K562 (cell line): Measurements from ENCODE around the gene ANKDD1A. TPM values are rescaled to one million over a fixed set of nuclear protein-coding genes. Genes with fewer than 3 reads are reported as not detected.

Source experiments
- ATAC-seq: fragments of 200-7000 bp; cut with Tn5 transposase; 3 replicates; pipeline ENCODE4 v1.9.1; 2020; ENCODE audit warnings: moderate library complexity
- BruUV-seq: library from RNA; stranded (reverse); fragments of 400-500 nt; replicated peaks from 2 replicates; lab custom pipeline; 2021; lab: Mats Ljungman, UMichigan
- CTCF ChIA-PET: fragments of 300-600 bp; formaldehyde crosslinking; extraction: SDS; loops from one replicate; lab custom pipeline; 2021; ENCODE audit warnings: low intra/inter-chr PET ratio; lab: Yijun Ruan, JAX
- POLR2A ChIA-PET: fragments of 300-600, 350-650 bp; sonication (Branson Sonifier 250); formaldehyde crosslinking; extraction: SDS; loops from one replicate; lab custom pipeline; 2021; ENCODE audit warnings: antibody characterized with exemption, inconsistent platforms; lab: Yijun Ruan, JAX
- DNase-seq, 4 experiments: peaks; one replicate each; pipeline versions ENCODE4 v3.0.0 to v3.0.0-alpha.2; 2011 to 2018; ENCODE audit warnings: low spot score in 3 of 4, mixed read lengths in 3 of 4; ENCODE audit errors: extremely low read depth in 1 of 4
- FAIRE-seq: peaks from 2 replicates; lab custom pipeline; 2011; peaks lifted over from hg19 to GRCh38; lab: Jason Lieb, UNC
- H2AFZ ChIP-seq: 2 replicates; pipeline ENCODE4 v1.6.0; 2011; ENCODE audit warnings: low read depth, low read length, control low read depth, inconsistent platforms
- H3K27ac ChIP-seq: fragments of 200-600 bp; 3 replicates; pipeline ENCODE4 v1.8.0; 2011; ENCODE audit warnings: low read depth, mild to moderate bottlenecking, control low read depth, inconsistent platforms, low read length, moderate library complexity, mixed read lengths; ENCODE audit errors: extremely low read depth
- H3K27me3 ChIP-seq, 2 experiments: fragments of 300-600 bp in 1 of 2; 2 replicates in 1 of 2; 3 replicates in 1 of 2; pipeline versions ENCODE4 v1.6.0 to v1.8.0; 2011; ENCODE audit warnings: inconsistent platforms in 2 of 2, low read length in 2 of 2, mild to moderate bottlenecking in 1 of 2, mixed read lengths in 1 of 2, moderate library complexity in 1 of 2; ENCODE audit not compliant: control insufficient read depth in 2 of 2, insufficient read depth in 2 of 2
- H3K36me3 ChIP-seq: fragments of 300-600 bp; 3 replicates; pipeline ENCODE4 v1.8.0; 2011; ENCODE audit warnings: mild to moderate bottlenecking, low read length, inconsistent platforms; ENCODE audit not compliant: control insufficient read depth, insufficient read depth
- H3K4me1 ChIP-seq, 2 experiments: fragments of 200-600 bp in 1 of 2; replicated peaks in 1 of 2; 2 replicates in 1 of 2; 3 replicates in 1 of 2; pipeline versions ENCODE4 v1.5.1 to v1.8.0; 2011; ENCODE audit warnings: inconsistent platforms in 2 of 2, low read length in 2 of 2, mild to moderate bottlenecking in 1 of 2, mixed read lengths in 1 of 2, moderate library complexity in 1 of 2; ENCODE audit not compliant: control insufficient read depth in 2 of 2, insufficient read depth in 2 of 2
- H3K4me2 ChIP-seq: 2 replicates; pipeline ENCODE4 v1.6.1; 2011; ENCODE audit warnings: low read length, control low read depth, inconsistent platforms, mixed read lengths; ENCODE audit not compliant: insufficient read depth
- H3K4me3 ChIP-seq: fragments of 200-600 bp; sonication (generic), shearing (Covaris generic); 2 replicates; pipeline ENCODE4 v1.5.1; 2016; ENCODE audit warnings: control low read depth, inconsistent platforms
- H3K79me2 ChIP-seq: fragments of 200-600 bp; 3 replicates; pipeline ENCODE4 v1.8.0; 2011; ENCODE audit warnings: low read length, inconsistent platforms; ENCODE audit not compliant: control insufficient read depth, insufficient read depth
- H3K9ac ChIP-seq, 2 experiments: 2 replicates each; pipeline versions ENCODE4 v1.6.0 to v1.6.1; 2011; ENCODE audit warnings: low read depth in 2 of 2, low read length in 2 of 2, control low read depth in 1 of 2, inconsistent platforms in 1 of 2, mild to moderate bottlenecking in 1 of 2, mixed read lengths in 1 of 2; ENCODE audit not compliant: insufficient read depth in 1 of 2
- H3K9me1 ChIP-seq: one replicate; pipeline ENCODE4 v1.6.0; 2011; ENCODE audit warnings: inconsistent platforms, mild to moderate bottlenecking, low read length, moderate library complexity; ENCODE audit not compliant: control insufficient read depth, insufficient read depth
- H3K9me3 ChIP-seq: replicated peaks from 2 replicates; pipeline ENCODE4 v1.5.1; 2011; ENCODE audit warnings: low read depth, low read length, inconsistent platforms; ENCODE audit not compliant: control insufficient read depth, insufficient read depth
- H4K20me1 ChIP-seq: replicated peaks from 2 replicates; pipeline ENCODE4 v1.6.1; 2011; ENCODE audit warnings: low read length, inconsistent platforms, mixed read lengths; ENCODE audit not compliant: control insufficient read depth, insufficient read depth
- CBX2 ChIP-seq: fragments of 200-600 bp; sonication (generic); IDR thresholded peaks from one replicate; pipeline ENCODE4 v1.6.1; 2012; ENCODE audit warnings: mild to moderate bottlenecking, low read length, inconsistent platforms; ENCODE audit not compliant: insufficient read depth, poor library complexity, severe bottlenecking
- ELF1 ChIP-seq: fragments of 200-800 bp; sonication (Bioruptor generic); IDR thresholded peaks from 2 replicates; pipeline ENCODE4 v1.6.1; 2016; ENCODE audit warnings: missing genetic modification characterization, missing compliant biosample characterization
- ETV1 ChIP-seq: fragments of 450-650 bp; conservative IDR thresholded peaks from 2 replicates; pipeline ENCODE4 v1.6.1; 2016; ENCODE audit warnings: missing genetic modification characterization, control low read depth, low read depth, missing compliant biosample characterization
- FUS ChIP-seq: fragments of 200-400 bp; formaldehyde crosslinking; optimal IDR thresholded peaks from 2 replicates; pipeline ENCODE3; 2017; ENCODE audit warnings: low read depth, low read length
- TFAM ChIP-seq: fragments of 250-450 bp; sonication (Bioruptor Pico); conservative IDR thresholded peaks from 2 replicates; pipeline ENCODE4 v1.5.0; 2021; ENCODE audit warnings: mild to moderate bottlenecking, moderate library complexity
- ZNF696 ChIP-seq: fragments of 250-450 bp; sonication (Bioruptor Pico); conservative IDR thresholded peaks from 2 replicates; pipeline ENCODE4 v1.4.0; 2020; ENCODE audit warnings: mild to moderate bottlenecking, moderate library complexity
- WGBS: fragments of 100-300 bp; shearing (Covaris generic); methylation state at CpG from one replicate; pipeline ENCODE4 v1.1.6; 2016; ENCODE audit warnings: low coverage, mixed read lengths; ENCODE audit not compliant: insufficient coverage; ENCODE audit errors: missing lambda C conversion rate; 5-methylcytosine and 5-hydroxymethylcytosine counted together
- in situ Hi-C: fragments of 300-500 bp; cut with MboI; formaldehyde crosslinking; loops from 4 replicates; pipeline ENCODE4 v1.15.0; 2018; ENCODE audit warnings: inconsistent platforms, mixed read lengths
- intact Hi-C: fragments of 100-400 bp; cut with micrococcal nuclease; formaldehyde crosslinking; loops from 2 replicates; pipeline ENCODE4 v1.14.2; 2022
- polyA plus RNA-seq, 8 experiments: library from polyadenylated mRNA; depleted of rRNA in 4 of 8; stranded (reverse) in 5 of 8; unstranded in 3 of 8; fragments of >200 nt; fragmentation: Nextera tagmentation in 2 of 8; fragmentation: Illumina TruSeq in 1 of 8; extraction: Ambion mirVana in 2 of 8; extraction: Trizol in 1 of 8; gene quantifications; 2 replicates each; pipeline versions ENCODE4 v1.2.1 to v1.2.3, GENCODE V29; 2011 to 2014; ENCODE audit warnings: inconsistent platforms in 1 of 8, missing spikeins in 1 of 8
- total RNA-seq, 7 experiments: library from RNA; depleted of rRNA in 6 of 7; stranded (reverse); fragments of >200 nt in 6 of 7; fragmentation: Illumina TruSeq in 2 of 7; extraction: Trizol in 2 of 7; gene quantifications; 2 replicates each; pipeline versions ENCODE4 v1.2.1 to v1.2.3, GENCODE V29; 2011 to 2021; ENCODE audit warnings: low replicate concordance in 1 of 7
- TF ChIP-seq, protein P1 (sequence below): sonication (generic); formaldehyde crosslinking; IDR thresholded peaks from 2 replicates; pipeline ENCODE4 v1.8.0; 2022; ENCODE audit warnings: mild to moderate bottlenecking, missing genetic modification reagents
- TF ChIP-seq, protein P2 (sequence below): fragments of 450-650 bp; IDR thresholded peaks from 2 replicates; pipeline ENCODE4 v1.6.1; 2016
- TF ChIP-seq, protein P3 (sequence below): fragments of 250-450 bp; sonication (Bioruptor Pico); IDR thresholded peaks from 2 replicates; pipeline ENCODE4 v1.8.0; 2021; ENCODE audit warnings: borderline replicate concordance, mild to moderate bottlenecking, moderate library complexity; ENCODE audit not compliant: poor library complexity, severe bottlenecking
- TF ChIP-seq, protein P4 (sequence below), 2 experiments: fragments of 450-650 bp; IDR thresholded peaks; 2 replicates each; pipeline ENCODE4 v1.6.1; 2016; ENCODE audit warnings: mild to moderate bottlenecking in 2 of 2, borderline replicate concordance in 1 of 2, low read depth in 1 of 2, moderate library complexity in 1 of 2

ANKDD1A gene
- total and polyA plus RNA-seq, 9 of the 15 experiments (the other 6 are each of a cell fraction or from before 2014, with no cell fraction given): 0.08 to 0.80 (median 0.43) TPM

GRCh38 chr15:64982472-64982871 is 70.8 kb downstream of the ANKDD1A start:
- no peak for TF ChIP-seq ZNF696 (CRISPR knock-in tag)
- TF ChIP-seq, protein P1, sequence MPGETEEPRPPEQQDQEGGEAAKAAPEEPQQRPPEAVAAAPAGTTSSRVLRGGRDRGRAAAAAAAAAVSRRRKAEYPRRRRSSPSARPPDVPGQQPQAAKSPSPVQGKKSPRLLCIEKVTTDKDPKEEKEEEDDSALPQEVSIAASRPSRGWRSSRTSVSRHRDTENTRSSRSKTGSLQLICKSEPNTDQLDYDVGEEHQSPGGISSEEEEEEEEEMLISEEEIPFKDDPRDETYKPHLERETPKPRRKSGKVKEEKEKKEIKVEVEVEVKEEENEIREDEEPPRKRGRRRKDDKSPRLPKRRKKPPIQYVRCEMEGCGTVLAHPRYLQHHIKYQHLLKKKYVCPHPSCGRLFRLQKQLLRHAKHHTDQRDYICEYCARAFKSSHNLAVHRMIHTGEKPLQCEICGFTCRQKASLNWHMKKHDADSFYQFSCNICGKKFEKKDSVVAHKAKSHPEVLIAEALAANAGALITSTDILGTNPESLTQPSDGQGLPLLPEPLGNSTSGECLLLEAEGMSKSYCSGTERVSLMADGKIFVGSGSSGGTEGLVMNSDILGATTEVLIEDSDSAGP: no peak
- no peak for TF ChIP-seq CBX2
- TF ChIP-seq, protein P2, sequence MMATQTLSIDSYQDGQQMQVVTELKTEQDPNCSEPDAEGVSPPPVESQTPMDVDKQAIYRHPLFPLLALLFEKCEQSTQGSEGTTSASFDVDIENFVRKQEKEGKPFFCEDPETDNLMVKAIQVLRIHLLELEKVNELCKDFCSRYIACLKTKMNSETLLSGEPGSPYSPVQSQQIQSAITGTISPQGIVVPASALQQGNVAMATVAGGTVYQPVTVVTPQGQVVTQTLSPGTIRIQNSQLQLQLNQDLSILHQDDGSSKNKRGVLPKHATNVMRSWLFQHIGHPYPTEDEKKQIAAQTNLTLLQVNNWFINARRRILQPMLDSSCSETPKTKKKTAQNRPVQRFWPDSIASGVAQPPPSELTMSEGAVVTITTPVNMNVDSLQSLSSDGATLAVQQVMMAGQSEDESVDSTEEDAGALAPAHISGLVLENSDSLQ: no peak
- no peak for TF ChIP-seq FUS
- TF ChIP-seq, protein P3, sequence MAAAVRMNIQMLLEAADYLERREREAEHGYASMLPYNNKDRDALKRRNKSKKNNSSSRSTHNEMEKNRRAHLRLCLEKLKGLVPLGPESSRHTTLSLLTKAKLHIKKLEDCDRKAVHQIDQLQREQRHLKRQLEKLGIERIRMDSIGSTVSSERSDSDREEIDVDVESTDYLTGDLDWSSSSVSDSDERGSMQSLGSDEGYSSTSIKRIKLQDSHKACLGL: no peak
- TF ChIP-seq, protein P4, sequence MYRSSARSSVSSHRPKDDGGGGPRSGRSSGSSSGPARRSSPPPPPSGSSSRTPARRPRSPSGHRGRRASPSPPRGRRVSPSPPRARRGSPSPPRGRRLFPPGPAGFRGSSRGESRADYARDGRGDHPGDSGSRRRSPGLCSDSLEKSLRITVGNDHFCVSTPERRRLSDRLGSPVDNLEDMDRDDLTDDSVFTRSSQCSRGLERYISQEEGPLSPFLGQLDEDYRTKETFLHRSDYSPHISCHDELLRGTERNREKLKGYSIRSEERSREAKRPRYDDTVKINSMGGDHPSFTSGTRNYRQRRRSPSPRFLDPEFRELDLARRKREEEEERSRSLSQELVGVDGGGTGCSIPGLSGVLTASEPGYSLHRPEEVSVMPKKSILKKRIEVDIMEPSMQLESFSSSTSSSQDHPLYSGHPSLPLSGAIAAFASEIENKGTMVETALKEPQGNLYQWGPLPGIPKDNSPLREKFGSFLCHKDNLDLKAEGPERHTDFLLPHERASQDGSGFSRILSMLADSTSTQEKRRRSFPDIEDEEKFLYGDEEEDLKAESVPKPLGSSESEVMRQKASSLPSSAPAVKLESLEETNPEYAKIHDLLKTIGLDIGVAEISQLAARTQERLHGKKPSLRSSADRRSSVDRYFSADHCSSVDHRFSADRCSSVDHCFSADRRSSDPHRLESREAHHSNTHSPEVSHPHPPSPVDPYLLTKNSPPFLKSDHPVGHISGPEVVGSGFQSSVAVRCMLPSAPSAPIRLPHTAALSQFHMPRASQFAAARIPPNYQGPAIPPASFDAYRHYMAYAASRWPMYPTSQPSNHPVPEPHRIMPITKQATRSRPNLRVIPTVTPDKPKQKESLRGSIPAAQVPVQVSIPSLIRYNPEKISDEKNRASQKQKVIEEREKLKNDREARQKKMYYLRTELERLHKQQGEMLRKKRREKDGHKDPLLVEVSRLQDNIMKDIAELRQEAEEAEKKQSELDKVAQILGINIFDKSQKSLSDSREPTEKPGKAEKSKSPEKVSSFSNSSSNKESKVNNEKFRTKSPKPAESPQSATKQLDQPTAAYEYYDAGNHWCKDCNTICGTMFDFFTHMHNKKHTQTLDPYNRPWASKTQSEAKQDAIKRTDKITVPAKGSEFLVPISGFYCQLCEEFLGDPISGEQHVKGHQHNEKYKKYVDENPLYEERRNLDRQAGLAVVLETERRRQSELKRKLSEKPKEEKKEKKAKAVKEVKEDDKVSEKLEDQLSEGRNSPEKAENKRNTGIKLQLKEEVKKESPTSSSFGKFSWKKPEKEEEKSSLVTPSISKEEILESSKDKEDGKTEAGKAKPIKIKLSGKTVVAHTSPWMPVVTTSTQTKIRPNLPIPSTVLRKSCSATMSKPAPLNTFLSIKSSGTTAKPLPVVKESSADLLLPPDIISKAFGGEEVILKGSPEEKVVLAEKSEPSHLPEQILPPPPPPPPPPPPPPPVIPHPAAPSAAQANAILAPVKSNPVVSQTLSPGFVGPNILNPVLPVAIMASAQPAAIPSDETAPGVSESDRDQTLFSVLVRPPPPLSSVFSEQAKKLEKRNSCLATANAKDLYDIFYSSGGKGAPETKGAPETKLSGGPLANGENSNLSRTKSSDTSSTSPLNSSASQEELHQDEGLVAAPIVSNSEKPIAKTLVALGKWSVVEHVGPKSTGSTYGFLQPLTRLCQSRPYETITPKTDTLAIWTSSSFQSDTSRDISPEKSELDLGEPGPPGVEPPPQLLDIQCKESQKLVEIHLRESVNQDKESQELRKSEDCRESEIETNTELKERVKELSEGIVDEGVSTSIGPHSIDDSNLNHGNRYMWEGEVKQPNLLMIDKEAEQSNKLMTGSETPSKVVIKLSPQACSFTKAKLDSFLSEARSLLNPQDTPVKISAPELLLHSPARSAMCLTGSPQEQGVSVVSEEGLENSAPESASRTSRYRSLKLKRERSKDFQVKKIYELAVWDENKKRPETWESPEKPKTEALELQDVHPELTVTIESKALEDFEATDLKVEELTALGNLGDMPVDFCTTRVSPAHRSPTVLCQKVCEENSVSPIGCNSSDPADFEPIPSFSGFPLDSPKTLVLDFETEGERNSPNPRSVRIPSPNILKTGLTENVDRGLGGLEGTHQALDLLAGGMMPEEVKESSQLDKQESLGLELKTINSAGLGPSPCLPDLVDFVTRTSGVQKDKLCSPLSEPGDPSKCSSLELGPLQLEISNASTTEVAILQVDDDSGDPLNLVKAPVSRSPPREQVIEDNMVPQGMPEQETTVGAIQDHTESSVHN (IDR thresholded peaks at IDR 0.05; ENCODE audit: borderline replicate concordance in 1 of 2, low read depth in 1 of 2): no peak
- no peak for TF ChIP-seq ELF1 (tag)
- TF ChIP-seq TFAM (CRISPR knock-in tag): no peak
- TF ChIP-seq ETV1 (tag): no peak
- no peak overlapping the region for H3K27ac ChIP-seq
- H3K9me3 ChIP-seq: no peaks in the 10 kb centered on the region
- no peaks in the 10 kb centered on the region for H4K20me1 ChIP-seq
- H3K4me2 ChIP-seq: no peak overlapping the region
- intact Hi-C loops: no loop called here
- no peak overlapping the region for H3K9ac ChIP-seq
- WGBS: 100% methylated on average over 1 of the region's 1 CpG
- DNase-seq: no peak
- H3K36me3 ChIP-seq: peaks cover 48% of the 10 kb centered on the region; the same call in 2 of the 3 replicates
- H3K27me3 ChIP-seq: no peaks in the 10 kb centered on the region
- CTCF ChIA-PET: no interaction called here
- in situ Hi-C loops: no loop called here
- H3K4me3 ChIP-seq: no peak overlapping the region
- FAIRE-seq: no peak
- no peak overlapping the region for H2AFZ ChIP-seq
- no peak for ATAC-seq
- H3K4me1 ChIP-seq: no peaks in the 10 kb centered on the region
- POLR2A ChIA-PET: interaction anchor here (1.2 kb wide), 1 partner anchor 13 kb away, joined by 4 read pairs; no protein-coding TSS in a partner anchor
- peaks cover 7% of the 10 kb centered on the region; the same call in 1 of the 3 replicates for H3K79me2 ChIP-seq
- no TSS peak for BruUV-seq
- no peaks in the 10 kb centered on the region for H3K9me1 ChIP-seq
